ENCODE results near the gene ARHGEF19. TPM values are rescaled to one million over a fixed set of nuclear protein-coding genes. Genes with fewer than 3 reads are reported as not detected.

The ARHGEF19 gene
- total and polyA plus RNA-seq, 2 of the 13 experiments (the other 11 are each of a cell fraction or from before 2014, with no cell fraction given), result 1.7 to 1.8 TPM

GRCh38 chr1:16181887-16182719 lies 30.3 kb downstream of the ARHGEF19 start (continued):
- TF ChIP-seq, protein P1, sequence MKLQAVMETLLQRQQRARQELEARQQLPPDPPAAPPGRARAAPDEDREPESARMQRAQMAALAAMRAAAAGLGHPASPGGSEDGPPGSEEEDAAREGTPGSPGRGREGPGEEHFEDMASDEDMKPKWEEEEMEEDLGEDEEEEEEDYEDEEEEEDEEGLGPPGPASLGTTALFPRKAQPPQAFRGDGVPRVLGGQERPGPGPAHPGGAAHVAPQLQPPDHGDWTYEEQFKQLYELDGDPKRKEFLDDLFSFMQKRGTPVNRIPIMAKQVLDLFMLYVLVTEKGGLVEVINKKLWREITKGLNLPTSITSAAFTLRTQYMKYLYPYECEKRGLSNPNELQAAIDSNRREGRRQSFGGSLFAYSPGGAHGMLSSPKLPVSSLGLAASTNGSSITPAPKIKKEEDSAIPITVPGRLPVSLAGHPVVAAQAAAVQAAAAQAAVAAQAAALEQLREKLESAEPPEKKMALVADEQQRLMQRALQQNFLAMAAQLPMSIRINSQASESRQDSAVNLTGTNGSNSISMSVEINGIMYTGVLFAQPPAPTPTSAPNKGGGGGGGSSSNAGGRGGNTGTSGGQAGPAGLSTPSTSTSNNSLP (IDR thresholded peaks at IDR 0.05; ENCODE audit: low read depth, low read length), result no peak
- TF ChIP-seq TARDBP (CRISPR knock-in tag; IDR thresholded peaks at IDR 0.05) (no peak; the same call in 1 of the 2 replicates), KDM4B (CRISPR knock-in tag; IDR thresholded peaks at IDR 0.05) (no peak), ZNF263 (CRISPR knock-in tag; IDR thresholded peaks at IDR 0.05) (0 out of 2 replicates have a peak, but pooled peaks have one; percentile 36), PRDM15 (CRISPR knock-in tag; IDR thresholded peaks at IDR 0.05) (no peak), ZNF737 (CRISPR knock-in tag; IDR thresholded peaks at IDR 0.05; ENCODE audit: borderline replicate concordance) (no peak), HNRNPH1 (optimal IDR thresholded peaks at IDR 0.05; ENCODE audit: low read depth, low read length) (no peak), PAX8 (CRISPR knock-in tag; IDR thresholded peaks at IDR 0.05; ENCODE audit: borderline replicate concordance) (no peak), GABPA (IDR thresholded peaks at IDR 0.05; ENCODE audit: low read depth, low read length) (no peak), GABPA (CRISPR knock-in tag; IDR thresholded peaks at IDR 0.05; ENCODE audit: low read depth) (peak; percentile 66), ZNF331 (CRISPR knock-in tag; IDR thresholded peaks at IDR 0.05) (peak; percentile 78; the same call in 1 of the 2 replicates), SIX1 (CRISPR knock-in tag; IDR thresholded peaks at IDR 0.05; ENCODE audit: borderline replicate concordance) (no peak; the same call in 1 of the 2 replicates)

Measured in HepG2 (cell line).